Endodermal cell (in vitro differentiated cells): Measurements from ENCODE around the gene ZNF804A. TPM values are rescaled to one million over a fixed set of nuclear protein-coding genes. Genes with fewer than 3 reads are reported as not detected.

ENCODE experiments used
- DNase-seq: peaks from one replicate; pipeline ENCODE4 v3.0.0-alpha.2; 2017
- H3K27ac ChIP-seq: 2 replicates; pipeline ENCODE4 v1.5.1; 2013; ENCODE audit warnings: mild to moderate bottlenecking, low read depth, low read length, moderate library complexity
- H3K27me3 ChIP-seq: 2 replicates; pipeline ENCODE4 v1.6.1; 2013; ENCODE audit warnings: mild to moderate bottlenecking, low read length, moderate library complexity; ENCODE audit not compliant: insufficient read depth, control insufficient read depth, poor library complexity, severe bottlenecking
- H3K36me3 ChIP-seq: 2 replicates; pipeline ENCODE4 v1.7.0; 2013; ENCODE audit warnings: mild to moderate bottlenecking, low read length, moderate library complexity; ENCODE audit not compliant: control insufficient read depth, insufficient read depth
- H3K4me1 ChIP-seq: one replicate; pipeline ENCODE4 v1.7.0; 2013; ENCODE audit warnings: low read length; ENCODE audit not compliant: control insufficient read depth, insufficient read depth
- H3K4me3 ChIP-seq: 2 replicates; pipeline ENCODE4 v1.5.1; 2013; ENCODE audit warnings: mild to moderate bottlenecking, low read length, moderate library complexity
- H3K9ac ChIP-seq: 2 replicates; pipeline ENCODE4 v1.6.1; 2013; ENCODE audit warnings: mild to moderate bottlenecking, low read length, moderate library complexity; ENCODE audit not compliant: poor library complexity, severe bottlenecking; ENCODE audit errors: extremely low read depth
- H3K9me3 ChIP-seq: 2 replicates; pipeline ENCODE4 v1.6.1; 2013; ENCODE audit warnings: mild to moderate bottlenecking, low read length, moderate library complexity; ENCODE audit not compliant: control insufficient read depth
- H3K27ac Mint-ChIP-seq: 2 replicates; pipeline ENCODE4 v1.8.0; 2020; ENCODE audit warnings: mixed read lengths
- H3K27me3 Mint-ChIP-seq: 2 replicates; pipeline ENCODE4 v1.8.0; 2021; ENCODE audit warnings: mild to moderate bottlenecking, mixed read lengths; ENCODE audit not compliant: insufficient read depth
- H3K36me3 Mint-ChIP-seq: 2 replicates; pipeline ENCODE4 v1.8.0; 2020; ENCODE audit warnings: low read depth, mixed read lengths
- H3K4me1 Mint-ChIP-seq: 2 replicates; pipeline ENCODE4 v1.8.0; 2020; ENCODE audit warnings: mixed read lengths
- H3K4me3 Mint-ChIP-seq: 2 replicates; pipeline ENCODE4 v1.8.0; 2020; ENCODE audit warnings: mild to moderate bottlenecking, moderate library complexity, mixed read lengths
- H3K9me3 Mint-ChIP-seq: 2 replicates; pipeline ENCODE4 v1.8.0; 2020; ENCODE audit warnings: mild to moderate bottlenecking, mixed read lengths
- WGBS, 2 experiments: methylation state at CpG; one replicate each; pipeline versions ENCODE4 v1.1.5 to v1.1.7; 2013; ENCODE audit warnings: missing lambda C conversion rate in 2 of 2, mixed read lengths in 1 of 2; ENCODE audit not compliant: insufficient coverage in 1 of 2, insufficient read length in 1 of 2; 5-methylcytosine and 5-hydroxymethylcytosine counted together
- total RNA-seq, 2 donors: library from RNA; stranded (reverse); fragmentation: NEBNext Ultra II Directional in 1 of 2; extraction: Animal tissue kit (Norgen Biotek cat#: 25700) in 1 of 2; gene quantifications; 2 replicates in 1 of 2; 3 replicates in 1 of 2; pipeline ENCODE4 v1.2.1, GENCODE V29; 2021
- TF ChIP-seq, protein P1 (sequence below): fragments of 200-600 bp; sonication (generic); conservative IDR thresholded peaks from 2 replicates; pipeline ENCODE4 v1.5.0; 2021; ENCODE audit warnings: antibody characterized with exemption, mild to moderate bottlenecking

Gene ZNF804A
- total RNA-seq, 2 donors from 2014 or later: 0.15 TPM; not detected in 1

DNA sequence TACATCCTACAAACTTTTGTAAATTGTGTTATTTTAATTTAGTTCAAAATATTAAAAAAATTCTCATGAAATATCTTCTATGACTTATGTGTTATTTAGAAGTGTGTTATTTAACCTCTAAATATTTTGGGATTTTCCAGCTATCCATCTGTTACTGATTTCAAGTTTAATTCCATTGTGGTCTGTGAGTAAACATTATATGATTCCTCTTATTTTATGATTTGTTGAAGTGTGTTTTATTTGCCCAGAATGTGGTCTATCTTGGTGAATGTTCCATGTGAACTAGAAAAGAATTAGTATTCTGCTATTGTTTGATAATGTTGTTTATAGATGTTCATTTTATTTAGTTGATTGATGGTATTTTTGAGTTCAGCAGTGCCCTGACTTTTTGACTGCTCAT, 136.0 kb downstream of the ZNF804A start:
- Mint-ChIP-seq H3K4me3 (no peak overlapping the region), H3K4me1 (no peaks in the 10 kb centered on the region), H3K9me3 (peaks cover 5% of the 10 kb centered on the region), H3K36me3 (no peaks in the 10 kb centered on the region), H3K27ac (no peak overlapping the region), H3K27me3 (no peaks in the 10 kb centered on the region)
- no peak for DNase-seq
- Histone ChIP-seq H3K9me3 (no peaks in the 10 kb centered on the region), H3K4me1 (no peaks in the 10 kb centered on the region), H3K27me3 (no peaks in the 10 kb centered on the region), H3K27ac (no peak overlapping the region), H3K9ac (no peak overlapping the region), H3K36me3 (no peaks in the 10 kb centered on the region), H3K4me3 (no peak overlapping the region)
- TF ChIP-seq, protein P1, sequence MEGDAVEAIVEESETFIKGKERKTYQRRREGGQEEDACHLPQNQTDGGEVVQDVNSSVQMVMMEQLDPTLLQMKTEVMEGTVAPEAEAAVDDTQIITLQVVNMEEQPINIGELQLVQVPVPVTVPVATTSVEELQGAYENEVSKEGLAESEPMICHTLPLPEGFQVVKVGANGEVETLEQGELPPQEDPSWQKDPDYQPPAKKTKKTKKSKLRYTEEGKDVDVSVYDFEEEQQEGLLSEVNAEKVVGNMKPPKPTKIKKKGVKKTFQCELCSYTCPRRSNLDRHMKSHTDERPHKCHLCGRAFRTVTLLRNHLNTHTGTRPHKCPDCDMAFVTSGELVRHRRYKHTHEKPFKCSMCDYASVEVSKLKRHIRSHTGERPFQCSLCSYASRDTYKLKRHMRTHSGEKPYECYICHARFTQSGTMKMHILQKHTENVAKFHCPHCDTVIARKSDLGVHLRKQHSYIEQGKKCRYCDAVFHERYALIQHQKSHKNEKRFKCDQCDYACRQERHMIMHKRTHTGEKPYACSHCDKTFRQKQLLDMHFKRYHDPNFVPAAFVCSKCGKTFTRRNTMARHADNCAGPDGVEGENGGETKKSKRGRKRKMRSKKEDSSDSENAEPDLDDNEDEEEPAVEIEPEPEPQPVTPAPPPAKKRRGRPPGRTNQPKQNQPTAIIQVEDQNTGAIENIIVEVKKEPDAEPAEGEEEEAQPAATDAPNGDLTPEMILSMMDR: no peak

DNA sequence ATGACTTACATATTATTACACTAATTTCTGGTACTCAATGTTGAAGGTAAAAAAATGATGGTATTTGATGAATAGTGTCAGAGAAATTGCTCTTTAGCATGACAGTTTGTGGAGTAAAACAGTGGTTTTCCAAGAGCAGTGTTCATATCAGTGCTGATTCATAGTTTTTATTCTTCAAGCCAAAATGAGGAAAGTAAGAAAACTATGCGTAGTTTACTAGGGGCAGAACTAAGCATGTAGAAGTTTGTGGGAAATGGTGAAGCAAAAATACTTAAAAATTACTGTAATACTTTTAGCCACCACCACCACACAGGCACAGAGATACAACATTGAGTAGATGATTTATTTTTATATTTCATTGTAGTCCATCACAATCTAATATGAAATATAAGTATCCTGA, 137.3 kb downstream of the ZNF804A start:
- 67% methylated on average over 1 of the region's 1 CpG; no CpG with 5 or more reads in 1 of the 2 experiments for WGBS, 2 experiments

DNA sequence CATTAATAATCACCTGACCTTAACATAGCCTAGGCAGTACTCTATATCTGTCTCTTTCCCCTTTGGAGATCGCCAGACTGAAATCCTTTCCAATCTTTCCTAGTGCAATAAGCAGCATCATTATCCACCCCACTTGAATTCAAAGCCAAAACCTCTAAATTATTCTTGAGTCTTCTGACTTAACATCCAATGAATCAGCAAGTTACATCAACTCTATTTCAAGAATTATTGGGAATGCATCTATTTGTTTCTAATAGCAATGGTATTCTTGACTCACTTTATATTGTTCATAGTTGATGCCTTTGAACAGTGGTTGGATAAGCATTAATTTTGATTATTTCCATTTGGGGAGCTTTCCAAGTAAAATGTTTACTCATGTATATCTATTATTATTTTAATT, 144.8 kb downstream of the ZNF804A start:
- Mint-ChIP-seq H3K36me3 (no peaks in the 10 kb centered on the region), H3K27ac (no peak overlapping the region)
- 98 to 100% methylated on average over 1 of the region's 1 CpG for WGBS, 2 experiments

More for the DNA sequence above, 137.3 kb downstream of the ZNF804A start:
- H3K36me3 ChIP-seq: no peaks in the 10 kb centered on the region
- Mint-ChIP-seq H3K27ac (no peak overlapping the region), H3K27me3 (no peaks in the 10 kb centered on the region), H3K36me3 (no peaks in the 10 kb centered on the region), H3K9me3 (peaks cover 5% of the 10 kb centered on the region), H3K4me1 (no peaks in the 10 kb centered on the region), H3K4me3 (no peak overlapping the region)
- no peaks in the 10 kb centered on the region for H3K27me3 ChIP-seq
- no peak overlapping the region for H3K4me3 ChIP-seq
- no peaks in the 10 kb centered on the region for H3K9me3 ChIP-seq
- TF ChIP-seq, protein P1: no peak
- DNase-seq: no peak
- no peaks in the 10 kb centered on the region for H3K4me1 ChIP-seq
- no peak overlapping the region for H3K9ac ChIP-seq
- no peak overlapping the region for H3K27ac ChIP-seq

More for the DNA sequence above, 144.8 kb downstream of the ZNF804A start:
- H3K9me3 ChIP-seq: no peaks in the 10 kb centered on the region
- H3K27ac ChIP-seq: no peak overlapping the region
- H3K36me3 ChIP-seq: no peaks in the 10 kb centered on the region
- TF ChIP-seq, protein P1: no peak
- H3K27me3 ChIP-seq: no peaks in the 10 kb centered on the region
- no peaks in the 10 kb centered on the region for H3K9me3 Mint-ChIP-seq
- H3K4me3 Mint-ChIP-seq: no peak overlapping the region
- H3K4me3 ChIP-seq: no peak overlapping the region
- no peaks in the 10 kb centered on the region for H3K4me1 Mint-ChIP-seq
- no peak overlapping the region for H3K9ac ChIP-seq
- H3K27me3 Mint-ChIP-seq: no peaks in the 10 kb centered on the region
- H3K4me1 ChIP-seq: no peaks in the 10 kb centered on the region
- DNase-seq: no peak
